Measurements from ENCODE around the gene THSD4.

Gene THSD4

DNA sequence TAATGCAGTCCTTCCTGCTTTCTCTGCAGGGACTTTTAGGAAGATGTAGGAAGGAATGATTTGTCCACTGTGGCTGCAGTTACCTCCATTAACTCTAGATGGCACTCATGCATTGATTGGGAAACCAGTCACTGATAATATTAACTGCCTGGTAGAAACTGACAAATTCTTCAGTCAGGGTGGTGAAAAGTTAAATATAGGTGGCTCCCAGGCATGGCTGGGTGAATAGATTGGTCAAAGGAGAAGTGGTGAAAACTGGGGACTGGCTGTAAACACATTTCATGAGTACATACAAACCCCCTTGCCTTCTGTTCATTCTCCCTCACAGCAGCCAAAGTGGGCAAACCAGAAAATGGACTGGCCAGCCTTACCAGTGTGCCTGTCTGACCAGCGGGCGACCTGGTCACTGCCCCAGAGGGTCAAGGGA, 333.4 kb downstream of the THSD4 start:
- Histone ChIP-seq H3K79me2 (ENCODE audit: low read length) (no peaks in the 10 kb centered on the region), H3K9me3 (ENCODE audit: insufficient read depth, low read length) (no peaks in the 10 kb centered on the region), H4K20me1 (ENCODE audit: insufficient read depth, low read length) (no peaks in the 10 kb centered on the region), H3K4me3 (ENCODE audit: low read length) (no peak overlapping the region), H3K9ac (ENCODE audit: low read length) (no peak overlapping the region), H2AFZ (ENCODE audit: low read depth, low read length) (0 out of 2 replicates have a peak overlapping the region, but pooled peaks have one; percentile 8), H3K4me1 (ENCODE audit: low read length) (peaks cover 4% of the 10 kb centered on the region), H3K36me3 (replicated peaks; ENCODE audit: low read depth, low read length) (no peaks in the 10 kb centered on the region), H3K4me2 (ENCODE audit: low read length) (no peak overlapping the region), H3K27ac (ENCODE audit: low read length) (no peak overlapping the region), H3K27me3 (ENCODE audit: low read depth, low read length) (peaks cover 39% of the 10 kb centered on the region)
- peak; percentile 95 for TF ChIP-seq CTCF (IDR thresholded peaks at IDR 0.05; ENCODE audit: low read depth, low read length)
- no peak for TF ChIP-seq EZH2phosphoT487 (IDR thresholded peaks at IDR 0.05; ENCODE audit: low read depth)

DNA sequence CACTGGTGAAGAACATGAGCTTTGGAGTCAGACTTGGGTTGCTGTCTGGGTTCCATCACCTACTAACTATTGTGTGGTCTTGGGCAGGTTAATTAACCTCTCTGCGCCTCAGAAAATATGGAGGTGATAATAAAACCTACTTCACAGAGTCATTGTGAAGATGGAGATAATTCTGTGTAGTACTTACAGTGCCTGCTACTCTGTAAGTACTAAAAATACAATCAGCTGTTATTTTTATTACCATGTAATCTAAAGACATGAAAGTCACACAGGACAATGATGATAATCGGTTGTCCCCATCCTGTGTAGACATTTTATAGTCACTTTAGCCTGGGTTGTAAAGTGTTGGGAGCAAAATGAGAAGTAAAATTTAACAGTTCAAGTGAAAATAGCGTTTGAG, 334.1 kb downstream of the THSD4 start:
- Histone ChIP-seq H4K20me1 (ENCODE audit: insufficient read depth, low read length) (no peaks in the 10 kb centered on the region), H3K79me2 (ENCODE audit: low read length) (no peaks in the 10 kb centered on the region), H3K27ac (ENCODE audit: low read length) (no peak overlapping the region), H2AFZ (ENCODE audit: low read depth, low read length) (0 out of 2 replicates have a peak overlapping the region, but pooled peaks have one; percentile 8), H3K9me3 (ENCODE audit: insufficient read depth, low read length) (no peaks in the 10 kb centered on the region), H3K4me2 (ENCODE audit: low read length) (no peak overlapping the region), H3K9ac (ENCODE audit: low read length) (no peak overlapping the region), H3K4me1 (ENCODE audit: low read length) (peaks cover 4% of the 10 kb centered on the region), H3K4me3 (ENCODE audit: low read length) (no peak overlapping the region), H3K27me3 (ENCODE audit: low read depth, low read length) (peaks cover 32% of the 10 kb centered on the region), H3K36me3 (replicated peaks; ENCODE audit: low read depth, low read length) (no peaks in the 10 kb centered on the region)
- no peak for TF ChIP-seq CTCF (IDR thresholded peaks at IDR 0.05; ENCODE audit: low read depth, low read length)
- no peak for TF ChIP-seq EZH2phosphoT487 (IDR thresholded peaks at IDR 0.05; ENCODE audit: low read depth)

DNA sequence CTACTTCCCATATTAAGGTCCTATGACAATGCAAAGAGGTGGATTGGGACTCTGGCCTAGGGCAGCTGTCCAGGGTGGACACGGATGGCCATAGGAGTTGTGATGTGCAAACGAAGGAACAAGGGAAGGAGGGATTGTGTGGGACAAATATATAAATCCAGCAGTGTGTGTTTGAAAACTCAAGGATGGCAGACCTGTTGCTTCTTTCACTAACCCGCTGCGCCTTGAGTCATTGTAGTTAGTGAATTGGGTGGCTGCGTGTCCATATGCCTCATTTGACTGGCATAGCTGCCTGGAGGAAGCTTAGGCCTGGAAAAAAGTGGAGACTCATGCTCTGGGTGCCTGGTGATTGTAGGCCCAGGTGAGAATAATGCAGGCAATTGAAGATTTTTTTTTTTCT, 334.7 kb downstream of the THSD4 start:
- H3K27ac ChIP-seq (ENCODE audit: low read length): no peak overlapping the region
- H2AFZ ChIP-seq (ENCODE audit: low read depth, low read length): no peak overlapping the region
- no peaks in the 10 kb centered on the region for H3K36me3 ChIP-seq (replicated peaks; ENCODE audit: low read depth, low read length)
- peaks cover 27% of the 10 kb centered on the region for H3K27me3 ChIP-seq (ENCODE audit: low read depth, low read length)
- no peak overlapping the region for H3K9ac ChIP-seq (ENCODE audit: low read length)
- H3K9me3 ChIP-seq (ENCODE audit: insufficient read depth, low read length): no peaks in the 10 kb centered on the region
- TF ChIP-seq EZH2phosphoT487 (IDR thresholded peaks at IDR 0.05; ENCODE audit: low read depth) (no peak), CTCF (IDR thresholded peaks at IDR 0.05; ENCODE audit: low read depth, low read length) (no peak)
- H4K20me1 ChIP-seq (ENCODE audit: insufficient read depth, low read length): no peaks in the 10 kb centered on the region
- H3K4me2 ChIP-seq (ENCODE audit: low read length): no peak overlapping the region
- H3K79me2 ChIP-seq (ENCODE audit: low read length): no peaks in the 10 kb centered on the region
- no peak overlapping the region for H3K4me3 ChIP-seq (ENCODE audit: low read length)
- H3K4me1 ChIP-seq (ENCODE audit: low read length): peaks cover 4% of the 10 kb centered on the region

- Histone ChIP-seq H3K27ac (ENCODE audit: low read length) (no peak overlapping the region), H3K27me3 (ENCODE audit: low read depth, low read length) (peaks cover 15% of the 10 kb centered on the region), H3K9me3 (ENCODE audit: insufficient read depth, low read length) (no peaks in the 10 kb centered on the region), H4K20me1 (ENCODE audit: insufficient read depth, low read length) (no peaks in the 10 kb centered on the region), H3K4me3 (ENCODE audit: low read length) (no peak overlapping the region), H3K36me3 (replicated peaks; ENCODE audit: low read depth, low read length) (no peaks in the 10 kb centered on the region), H3K9ac (ENCODE audit: low read length) (no peak overlapping the region), H3K79me2 (ENCODE audit: low read length) (no peaks in the 10 kb centered on the region), H3K4me2 (ENCODE audit: low read length) (no peak overlapping the region), H3K4me1 (ENCODE audit: low read length) (peaks cover 4% of the 10 kb centered on the region), H2AFZ (ENCODE audit: low read depth, low read length) (no peak overlapping the region)
- no peak for TF ChIP-seq EZH2phosphoT487 (IDR thresholded peaks at IDR 0.05; ENCODE audit: low read depth)
- TF ChIP-seq CTCF (IDR thresholded peaks at IDR 0.05; ENCODE audit: low read depth, low read length): no peak
Measured at GRCh38 chr15:71451130-71451529, 335.9 kb downstream of the THSD4 start.

Data from OCI-LY3 (cell line).